NOMO-1 treated with dmso at 0.1 percent for 144 hours (cell line): ENCODE data around the gene ST3GAL6.
A peak's percentile ranks its signal among the peaks of the same experiment; 100 is the strongest.

Experiments
- DNase-seq: peaks from one replicate; lab custom pipeline; 2025; ENCODE audit not compliant: unreplicated experiment; lab: John Stamatoyannopoulos, UW

Gene ST3GAL6

GRCh38 chr3:98775459-98776139 is 12.5 kb downstream of the ST3GAL6 start:
- no peak for DNase-seq

GRCh38 chr3:98776140-98776493 is 13.0 kb downstream of the ST3GAL6 start:
- no peak for DNase-seq

- DNase-seq = no peak
These were observed 14.1 kb downstream of the ST3GAL6 start for GRCh38 chr3:98777286-98777685.

GRCh38 chr3:98777801-98778220 is 14.7 kb downstream of the ST3GAL6 start:
- no peak for DNase-seq

- DNase-seq = peak; percentile 67
These were observed 15.2 kb downstream of the ST3GAL6 start for GRCh38 chr3:98778383-98778782.

- DNase-seq = peak; percentile 33
These were observed 15.8 kb downstream of the ST3GAL6 start for GRCh38 chr3:98778852-98779413.

- no peak for DNase-seq
These were observed 16.6 kb downstream of the ST3GAL6 start for GRCh38 chr3:98779541-98780335.

- no peak for DNase-seq
These were observed 17.2 kb downstream of the ST3GAL6 start for GRCh38 chr3:98780343-98780742.

- no peak for DNase-seq
These were observed 19.8 kb downstream of the ST3GAL6 start for GRCh38 chr3:98782824-98783500.

- DNase-seq = no peak
These were observed 20.9 kb downstream of the ST3GAL6 start for GRCh38 chr3:98784042-98784441.

- DNase-seq = no peak
These were observed 21.8 kb downstream of the ST3GAL6 start for GRCh38 chr3:98784666-98785600.

GRCh38 chr3:98786364-98787006 is 23.3 kb downstream of the ST3GAL6 start:
- peak; percentile 56 for DNase-seq

- DNase-seq = no peak
These were observed 24.0 kb downstream of the ST3GAL6 start for GRCh38 chr3:98787181-98787580.

- no peak for DNase-seq
These were observed 25.5 kb downstream of the ST3GAL6 start for GRCh38 chr3:98788651-98789050.

GRCh38 chr3:98791341-98792325 is 28.5 kb downstream of the ST3GAL6 start:
- DNase-seq = no peak

- no peak for DNase-seq
These were observed 30.8 kb downstream of the ST3GAL6 start for GRCh38 chr3:98793971-98794370.

- no peak for DNase-seq
These were observed 33.2 kb downstream of the ST3GAL6 start for GRCh38 chr3:98796334-98796733.

GRCh38 chr3:98797905-98798304 is 34.8 kb downstream of the ST3GAL6 start:
- no peak for DNase-seq

- no peak for DNase-seq
These were observed 35.7 kb downstream of the ST3GAL6 start for GRCh38 chr3:98798820-98799219.
